GM19324 (cell line): ENCODE results near the gene DNM1.

Experiments used
- ATAC-seq: cut with Tn5 transposase; IDR thresholded peaks from one replicate; pipeline ENCODE4 v1.9.1; 2021; ENCODE audit warnings: mild to moderate bottlenecking, moderate library complexity; ENCODE audit not compliant: unreplicated experiment, low FRiP score

Gene DNM1

GRCh38 chr9:128204858-128205257 is 1.7 kb downstream of the DNM1 start:
- ATAC-seq = no peak

- ATAC-seq = no peak
Observed at GRCh38 chr9:128205296-128205944, 2.2 kb downstream of the DNM1 start.

GRCh38 chr9:128206484-128206883 is 3.3 kb downstream of the DNM1 start:
- ATAC-seq = no peak

DNA sequence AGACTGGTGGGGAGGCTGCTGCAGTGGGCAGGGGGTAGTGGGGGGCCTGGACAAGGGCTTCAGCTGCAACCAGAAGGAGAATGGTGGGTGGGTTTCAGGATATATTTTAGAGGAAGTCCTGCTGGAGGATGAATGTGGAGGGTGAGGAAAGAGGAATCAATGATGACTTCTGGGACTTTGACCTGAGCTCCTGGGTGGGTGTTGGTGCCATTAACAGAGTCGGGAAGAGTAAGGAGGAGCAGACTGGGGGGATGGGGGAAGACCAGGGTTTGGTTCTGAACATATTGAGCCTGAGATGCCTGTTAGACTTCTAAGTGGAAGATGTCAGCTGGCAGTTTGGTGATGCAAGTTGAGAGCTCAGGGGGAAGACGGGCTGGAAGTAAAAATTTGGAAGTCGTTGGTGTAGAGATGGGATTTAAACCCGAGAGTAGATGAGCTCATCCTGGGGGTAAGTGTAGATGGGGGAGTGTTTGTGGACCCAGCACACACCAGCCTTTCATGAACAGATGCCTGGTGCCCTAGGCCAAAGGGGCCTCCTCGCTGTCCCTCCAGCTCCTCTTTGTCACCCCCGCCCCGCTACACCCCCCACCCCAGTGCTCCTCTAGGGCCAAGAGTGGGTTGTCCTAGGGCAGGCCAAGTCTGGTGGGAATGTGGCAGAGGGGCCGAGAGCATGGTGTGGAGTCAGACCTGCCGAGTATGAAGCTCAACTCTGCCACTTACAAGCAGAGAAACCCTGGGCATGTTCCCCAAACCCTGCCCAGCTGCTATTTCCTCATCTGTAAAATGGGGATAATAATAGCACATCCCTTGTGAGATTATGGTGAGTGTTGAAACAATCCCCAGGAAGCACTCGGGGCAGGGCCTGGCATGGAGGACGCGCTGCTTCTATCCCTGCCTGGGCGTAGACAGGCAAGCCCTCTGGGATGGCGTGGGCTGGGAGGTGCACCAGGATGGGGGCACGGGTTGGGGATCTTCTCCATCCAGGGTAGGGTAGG is 4.0 kb downstream of the DNM1 start:
- ATAC-seq = no peak

GRCh38 chr9:128208386-128208785 is 5.2 kb downstream of the DNM1 start:
- ATAC-seq = no peak

- ATAC-seq = no peak
Observed at GRCh38 chr9:128208946-128209669, 5.9 kb downstream of the DNM1 start.

- ATAC-seq = no peak
Observed at GRCh38 chr9:128211186-128211980, 8.2 kb downstream of the DNM1 start.

DNA sequence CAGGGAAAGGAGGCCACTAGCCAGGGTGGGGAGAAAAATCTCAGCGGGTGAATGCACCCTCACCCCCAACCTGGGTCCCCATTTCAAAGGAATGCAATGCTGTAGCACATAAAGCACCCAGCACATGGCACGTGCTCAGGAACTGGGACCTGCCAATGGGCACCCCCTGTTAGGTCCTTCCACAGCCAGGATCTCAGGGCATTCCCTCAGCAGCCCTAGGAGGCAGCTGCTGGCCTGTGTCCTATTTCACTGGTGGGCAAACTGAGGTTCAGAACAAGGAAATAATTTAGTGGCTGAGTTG is 8.8 kb downstream of the DNM1 start:
- ATAC-seq = no peak

GRCh38 chr9:128213746-128214497 is 10.7 kb downstream of the DNM1 start:
- ATAC-seq = no peak

DNA sequence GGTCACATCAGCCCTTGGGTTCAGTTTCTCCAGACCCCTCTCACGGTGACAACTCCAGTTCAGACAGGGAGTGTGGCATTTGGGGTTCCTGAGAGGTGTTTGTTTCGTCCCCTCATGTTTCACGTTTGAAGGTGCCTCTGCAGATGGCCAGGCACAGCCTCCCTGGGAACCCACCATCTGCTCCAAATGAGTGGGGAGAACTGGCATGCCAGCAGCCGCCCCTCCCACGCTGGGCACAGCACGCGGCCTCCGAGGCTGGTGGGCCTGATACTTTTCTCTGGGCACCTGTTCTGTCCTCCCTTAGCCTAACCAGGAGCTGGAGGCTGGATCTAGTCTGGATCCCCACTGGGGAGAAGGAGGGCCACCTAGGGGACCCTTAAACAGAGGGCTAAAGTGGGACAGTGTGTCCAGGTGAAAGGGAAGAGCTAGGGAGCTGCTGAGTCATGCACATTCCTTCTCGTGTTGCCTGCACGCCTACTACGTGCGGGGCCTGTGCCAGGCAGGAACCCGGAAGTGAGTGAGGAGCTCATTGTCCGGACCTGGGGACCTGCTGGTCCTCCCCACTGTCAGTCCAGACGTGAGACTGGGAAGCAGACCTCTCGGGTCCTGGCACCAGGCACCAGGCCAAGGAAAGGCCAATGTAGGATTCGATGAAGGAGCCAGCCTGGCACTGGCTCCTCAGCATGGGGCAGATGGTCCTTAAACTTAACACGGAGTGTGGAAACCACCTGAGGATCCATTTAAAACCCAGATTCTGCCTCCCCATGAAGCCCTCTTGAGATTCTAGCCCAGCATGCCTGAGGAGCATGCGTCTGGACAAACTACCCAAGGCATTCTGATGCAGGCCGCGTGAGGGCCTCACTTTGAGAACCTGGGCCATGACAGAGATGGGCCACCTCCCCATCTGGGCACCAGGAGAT is 11.7 kb downstream of the DNM1 start:
- ATAC-seq = no peak

DNA sequence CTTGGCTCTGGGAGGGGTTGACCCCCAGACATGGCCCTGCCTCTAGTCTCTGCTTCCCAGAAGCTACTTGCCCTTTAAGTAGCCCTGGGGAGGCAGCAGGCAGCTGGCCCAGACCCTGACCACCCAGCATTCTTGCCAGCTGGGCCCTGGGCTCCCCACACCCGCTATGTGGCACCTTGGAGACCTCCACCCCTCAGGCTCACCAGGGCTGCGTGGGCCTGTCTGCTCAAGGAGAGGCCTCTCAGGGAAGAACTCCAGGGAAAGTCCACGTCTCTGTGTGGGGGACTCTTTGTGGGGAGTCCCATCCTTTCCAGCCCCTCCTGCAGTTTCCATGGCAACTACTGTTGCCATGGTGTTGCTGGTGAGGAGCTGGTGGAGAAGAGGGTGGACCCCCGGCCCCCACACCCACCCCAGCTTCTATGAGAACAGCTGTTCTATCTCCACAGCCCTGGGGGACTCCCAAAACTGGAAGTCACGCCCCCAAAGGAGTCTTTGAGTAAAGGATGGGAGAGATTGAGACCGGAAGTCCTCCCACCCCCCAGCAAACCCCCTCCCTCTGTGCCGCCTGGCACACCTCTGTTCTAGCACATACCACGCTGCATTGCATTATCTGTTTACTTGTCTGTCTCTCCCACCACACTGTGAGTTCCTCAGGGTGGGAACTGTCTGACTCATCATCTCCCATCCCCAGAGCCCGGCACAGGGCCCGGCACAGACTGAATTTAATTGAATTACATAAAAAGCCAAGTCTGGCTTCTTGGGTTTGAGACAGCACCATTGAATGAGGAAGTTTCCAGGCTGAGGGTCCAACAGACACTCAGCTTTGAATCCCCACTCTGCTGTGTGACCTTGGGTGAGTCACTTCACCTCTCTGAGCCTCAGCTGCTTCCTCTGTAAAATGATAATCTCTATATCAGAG is 12.6 kb downstream of the DNM1 start:
- no peak for ATAC-seq

GRCh38 chr9:128216781-128217553 is 13.8 kb downstream of the DNM1 start:
- no peak for ATAC-seq

- no peak for ATAC-seq
Observed at GRCh38 chr9:128218172-128218517, 15.0 kb downstream of the DNM1 start.

DNA sequence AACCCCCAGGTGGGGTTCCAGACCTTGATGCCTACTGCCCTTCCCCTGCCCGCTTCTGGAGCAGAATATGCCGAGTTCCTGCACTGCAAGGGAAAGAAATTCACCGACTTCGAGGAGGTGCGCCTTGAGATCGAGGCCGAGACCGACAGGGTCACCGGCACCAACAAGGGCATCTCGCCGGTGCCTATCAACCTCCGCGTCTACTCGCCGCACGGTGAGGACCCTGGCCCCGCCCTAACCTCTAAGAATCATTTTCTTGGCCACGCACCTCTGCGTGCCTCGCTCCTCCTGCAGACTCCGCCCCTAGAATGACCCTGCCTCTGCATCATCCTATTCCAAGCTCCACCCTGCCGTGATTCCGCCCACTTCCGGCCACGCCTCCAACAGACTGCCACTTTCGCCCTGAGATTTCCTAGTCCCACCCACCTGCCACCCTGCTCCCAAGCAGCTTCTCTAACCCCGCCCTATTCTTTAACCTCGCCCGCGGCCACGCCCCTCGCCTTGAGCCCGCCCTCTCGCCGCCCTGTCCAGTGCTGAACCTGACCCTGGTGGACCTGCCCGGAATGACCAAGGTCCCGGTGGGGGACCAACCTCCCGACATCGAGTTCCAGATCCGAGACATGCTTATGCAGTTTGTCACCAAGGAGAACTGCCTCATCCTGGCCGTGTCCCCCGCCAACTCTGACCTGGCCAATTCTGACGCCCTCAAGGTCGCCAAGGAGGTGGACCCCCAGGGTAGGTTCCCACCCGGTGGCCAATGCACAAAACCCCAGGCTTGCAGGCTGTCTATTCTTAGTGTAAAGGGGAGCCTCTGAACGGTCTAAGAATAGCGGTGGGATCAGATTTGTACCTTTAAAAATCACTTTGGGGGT is 15.6 kb downstream of the DNM1 start:
- ATAC-seq = peak; percentile 85

- ATAC-seq = no peak
Observed at GRCh38 chr9:128219831-128220230, 16.7 kb downstream of the DNM1 start.

- no peak for ATAC-seq
Observed at GRCh38 chr9:128222026-128222425, 18.8 kb downstream of the DNM1 start.
